Testis (tissue), 2 donors: ENCODE measurements around the gene NUP214.

Source experiments
- CTCF ChIP-seq, 3 experiments: fragments of 450-650 bp in 2 of 3; fragments of 200-600 bp in 1 of 3; sonication (generic) in 1 of 3; IDR thresholded peaks; one replicate each; pipeline ENCODE4 v1.5.1; 2016 to 2019; ENCODE audit warnings: antibody characterized with exemption in 3 of 3, mild to moderate bottlenecking in 2 of 3, moderate library complexity in 1 of 3
- POLR2A ChIP-seq: fragments of 450-650 bp; IDR thresholded peaks from one replicate; pipeline ENCODE4 v1.6.1; 2017; ENCODE audit warnings: antibody characterized with exemption, mild to moderate bottlenecking, moderate library complexity

GRCh38 chr9:131258698-131259431 lies 133.5 kb downstream of the NUP214 start:
- TF ChIP-seq CTCF (IDR thresholded peaks at IDR 0.05) (no peak), POLR2A (no peak)
